ENCODE results near the gene BTN2A1. TPM values are rescaled to one million over a fixed set of nuclear protein-coding genes. Genes with fewer than 3 reads are reported as not detected.
"Not testable (repeated sequence)": the region's sequence is repeated elsewhere in the genome, so short reads cannot be mapped to it uniquely, and the experiment has no call there.

BTN2A1 gene
- total and polyA plus RNA-seq, 8 donors, result 3.7 to 15.3 (median 7.6) TPM

GRCh38 chr6:26432627-26433201 lies 25.0 kb upstream of the BTN2A1 start:
- no peak overlapping the region for H3K27ac ChIP-seq
- DNase-seq, result no peak
- WGBS, 2 donors, result 84 to 87% methylated on average over 5 of the region's 5 CpGs
- no peaks in the 10 kb centered on the region for H3K27me3 ChIP-seq
- TF ChIP-seq, protein P1, sequence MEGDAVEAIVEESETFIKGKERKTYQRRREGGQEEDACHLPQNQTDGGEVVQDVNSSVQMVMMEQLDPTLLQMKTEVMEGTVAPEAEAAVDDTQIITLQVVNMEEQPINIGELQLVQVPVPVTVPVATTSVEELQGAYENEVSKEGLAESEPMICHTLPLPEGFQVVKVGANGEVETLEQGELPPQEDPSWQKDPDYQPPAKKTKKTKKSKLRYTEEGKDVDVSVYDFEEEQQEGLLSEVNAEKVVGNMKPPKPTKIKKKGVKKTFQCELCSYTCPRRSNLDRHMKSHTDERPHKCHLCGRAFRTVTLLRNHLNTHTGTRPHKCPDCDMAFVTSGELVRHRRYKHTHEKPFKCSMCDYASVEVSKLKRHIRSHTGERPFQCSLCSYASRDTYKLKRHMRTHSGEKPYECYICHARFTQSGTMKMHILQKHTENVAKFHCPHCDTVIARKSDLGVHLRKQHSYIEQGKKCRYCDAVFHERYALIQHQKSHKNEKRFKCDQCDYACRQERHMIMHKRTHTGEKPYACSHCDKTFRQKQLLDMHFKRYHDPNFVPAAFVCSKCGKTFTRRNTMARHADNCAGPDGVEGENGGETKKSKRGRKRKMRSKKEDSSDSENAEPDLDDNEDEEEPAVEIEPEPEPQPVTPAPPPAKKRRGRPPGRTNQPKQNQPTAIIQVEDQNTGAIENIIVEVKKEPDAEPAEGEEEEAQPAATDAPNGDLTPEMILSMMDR (IDR thresholded peaks at IDR 0.05), result no peak
- no peaks in the 10 kb centered on the region for H3K4me1 ChIP-seq
- ATAC-seq, result no peak
- no peak for FAIRE-seq
- no peaks in the 10 kb centered on the region for H3K9me3 ChIP-seq
- intact Hi-C loops (cut with DNase I), result no loop called here
- H3K4me3 ChIP-seq, result no peak overlapping the region
- H3K36me3 ChIP-seq, result no peaks in the 10 kb centered on the region

- H3K4me3 ChIP-seq; H3K36me3 ChIP-seq; H3K9me3 ChIP-seq; intact Hi-C loops (cut with DNase I); DNase-seq; H3K27ac ChIP-seq; ATAC-seq; H3K4me1 ChIP-seq; H3K27me3 ChIP-seq; FAIRE-seq: not testable (repeated sequence)
- 86 to 94% methylated on average over 8 of the region's 8 CpGs for WGBS, 2 donors
Observed at GRCh38 chr6:26433680-26434079, 24.1 kb upstream of the BTN2A1 start.

GRCh38 chr6:26436018-26436417 lies 21.7 kb upstream of the BTN2A1 start:
- TF ChIP-seq, protein P1 (IDR thresholded peaks at IDR 0.05), result no peak

DNA sequence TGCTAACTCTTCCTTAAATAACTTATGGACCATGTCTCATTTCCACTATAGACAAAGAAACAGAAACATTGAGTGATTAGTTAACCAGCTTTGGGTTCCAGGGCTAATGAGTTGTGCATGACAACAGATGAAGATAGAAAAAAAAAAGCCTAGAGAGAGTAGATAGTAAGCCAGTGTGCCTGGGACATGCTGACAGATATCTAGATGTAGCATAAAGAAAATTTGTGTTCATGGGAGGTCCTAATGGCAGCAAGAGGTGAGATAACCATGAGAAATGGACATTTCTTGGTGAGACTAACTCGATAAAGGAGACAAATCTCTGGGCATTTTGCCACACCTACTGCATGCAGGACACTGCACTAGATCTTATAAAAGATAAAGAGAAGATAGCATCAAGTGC lies 20.2 kb upstream of the BTN2A1 start:
- intact Hi-C loops (cut with DNase I), result no loop called here
- Histone ChIP-seq H3K4me1 (peaks cover 0 to 12% (median 0%) of the 10 kb centered on the region in 3 donors), H3K9me3 (no peaks in the 10 kb centered on the region), H3K4me3 (no peak overlapping the region), H3K36me3 (no peaks in the 10 kb centered on the region), H3K27ac (no peak overlapping the region), H3K27me3 (no peaks in the 10 kb centered on the region)
- FAIRE-seq, result no peak
- TF ChIP-seq, protein P1 (IDR thresholded peaks at IDR 0.05), result no peak
- DNase-seq, result no peak
- no peak for ATAC-seq
- 85 to 86% methylated on average over 1 of the region's 1 CpG for WGBS, 2 donors

More at GRCh38 chr6:26436018-26436417, 21.7 kb upstream of the BTN2A1 start:
- intact Hi-C loops (cut with DNase I), result no loop called here
- Histone ChIP-seq H3K9me3 (no peaks in the 10 kb centered on the region), H3K36me3 (no peaks in the 10 kb centered on the region), H3K27ac (no peak overlapping the region), H3K4me1 (peaks cover 0 to 4% (median 0%) of the 10 kb centered on the region in 3 donors), H3K27me3 (no peaks in the 10 kb centered on the region), H3K4me3 (no peak overlapping the region)
- no peak for DNase-seq
- WGBS, 2 donors, result 85 to 95% methylated on average over 4 of the region's 4 CpGs
- FAIRE-seq, result no peak
- no peak for ATAC-seq

DNA sequence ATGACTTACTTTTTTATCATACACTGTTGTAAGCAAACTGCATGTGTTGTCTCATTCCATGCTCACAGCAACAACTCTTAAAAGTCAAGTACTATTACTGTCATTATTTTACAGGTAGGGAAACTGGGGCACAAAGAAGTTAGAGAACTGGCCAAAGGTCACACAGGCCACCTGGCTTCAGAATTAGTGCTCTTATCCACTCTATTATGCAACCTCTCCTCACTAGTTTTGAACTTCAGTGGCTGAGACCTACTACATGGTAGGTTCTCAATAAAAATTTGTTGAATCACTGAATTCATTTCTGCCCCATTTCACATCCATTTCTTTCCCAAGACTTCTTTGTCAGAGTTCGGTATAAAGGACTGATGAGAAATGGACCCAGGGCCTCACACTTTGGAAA lies 19.8 kb upstream of the BTN2A1 start:
- TF ChIP-seq, protein P1 (IDR thresholded peaks at IDR 0.05), result no peak
- FAIRE-seq (no peak), DNase-seq (no peak), ATAC-seq (no peak)
- Histone ChIP-seq H3K36me3 (no peaks in the 10 kb centered on the region), H3K27me3 (no peaks in the 10 kb centered on the region), H3K4me3 (no peak overlapping the region), H3K9me3 (no peaks in the 10 kb centered on the region), H3K4me1 (peaks cover 0 to 12% (median 0%) of the 10 kb centered on the region in 3 donors), H3K27ac (no peak overlapping the region)
- WGBS, 2 donors, result 93 to 100% methylated on average over 1 of the region's 1 CpG
- intact Hi-C loops (cut with DNase I), result no loop called here

All from pancreas (tissue), 10 donors.